GM23338 (cell line): ENCODE data around the gene AP1B1. TPM values are rescaled to one million over a fixed set of nuclear protein-coding genes. Genes with fewer than 3 reads are reported as not detected.
A peak's percentile ranks its signal among the peaks of the same experiment; 100 is the strongest.

Source experiments
- ATAC-seq: fragments of 200-7000 bp; cut with Tn5 transposase; 3 replicates; pipeline ENCODE4 v1.9.1; 2020
- DNase-seq: peaks from one replicate; pipeline ENCODE4 v3.0.0-alpha.2; 2015; ENCODE audit warnings: low spot score
- H2AFZ ChIP-seq: fragments of 200-600 bp; sonication (generic); 2 replicates; pipeline ENCODE4 v1.8.0; 2016; ENCODE audit warnings: antibody characterized with exemption, mild to moderate bottlenecking, moderate library complexity
- H3F3A ChIP-seq: fragments of 200-600 bp; sonication (generic); replicated peaks from 2 replicates; pipeline ENCODE4 v1.8.0; 2017; ENCODE audit warnings: antibody characterized with exemption, mixed run types, low read depth
- H3K27ac ChIP-seq: fragments of 200-600 bp; sonication (generic); 2 replicates; pipeline ENCODE4 v1.6.1; 2016; ENCODE audit warnings: low read depth
- H3K27me3 ChIP-seq: fragments of 200-600 bp; sonication (generic); 2 replicates; pipeline ENCODE4 v1.8.0; 2016; ENCODE audit warnings: mild to moderate bottlenecking, mixed run types, moderate library complexity; ENCODE audit not compliant: insufficient read depth
- H3K36me3 ChIP-seq: fragments of 200-600 bp; sonication (generic); 2 replicates; pipeline ENCODE4 v1.8.0; 2016; ENCODE audit warnings: mild to moderate bottlenecking; ENCODE audit not compliant: insufficient read depth
- H3K4me1 ChIP-seq: fragments of 200-600 bp; sonication (generic); 2 replicates; pipeline ENCODE4 v1.8.0; 2016; ENCODE audit warnings: mild to moderate bottlenecking, moderate library complexity; ENCODE audit not compliant: insufficient read depth
- H3K4me2 ChIP-seq: fragments of 200-600 bp; sonication (generic); 2 replicates; pipeline ENCODE4 v1.7.1; 2017; ENCODE audit warnings: mixed run types
- H3K4me3 ChIP-seq: fragments of 200-600 bp; sonication (generic); 2 replicates; pipeline ENCODE4 v1.6.1; 2016; ENCODE audit warnings: mixed run types
- H3K79me2 ChIP-seq: fragments of 200-600 bp; sonication (generic); replicated peaks from 2 replicates; pipeline ENCODE4 v1.8.0; 2017; ENCODE audit warnings: mild to moderate bottlenecking; ENCODE audit not compliant: insufficient read depth
- H3K9me2 ChIP-seq: fragments of 200-600 bp; sonication (generic); 2 replicates; pipeline ENCODE4 v1.8.0; 2017; ENCODE audit not compliant: insufficient read depth
- H4K20me1 ChIP-seq: fragments of 200-600 bp; sonication (generic); replicated peaks from 2 replicates; pipeline ENCODE4 v1.8.0; 2017; ENCODE audit warnings: mild to moderate bottlenecking; ENCODE audit not compliant: insufficient read depth
- H3K27ac Mint-ChIP-seq: 2 replicates; pipeline ENCODE4 v1.8.0; 2020; ENCODE audit warnings: inconsistent platforms, mild to moderate bottlenecking, moderate library complexity, mixed read lengths
- H3K27me3 Mint-ChIP-seq: 3 replicates; pipeline ENCODE4 v1.8.0; 2022; ENCODE audit warnings: low read depth, mild to moderate bottlenecking, moderate library complexity, mixed read lengths, inconsistent platforms; ENCODE audit not compliant: insufficient read depth, poor library complexity
- H3K36me3 Mint-ChIP-seq: 3 replicates; pipeline ENCODE4 v1.8.0; 2021; ENCODE audit warnings: low read depth, mild to moderate bottlenecking, inconsistent platforms, moderate library complexity, mixed read lengths
- H3K4me1 Mint-ChIP-seq: 3 replicates; pipeline ENCODE4 v1.8.0; 2020; ENCODE audit warnings: mild to moderate bottlenecking, inconsistent platforms, mixed read lengths
- H3K4me3 Mint-ChIP-seq: 3 replicates; pipeline ENCODE4 v1.8.0; 2021; ENCODE audit warnings: moderate library complexity, mild to moderate bottlenecking, inconsistent platforms, mixed read lengths
- H3K9me3 Mint-ChIP-seq: 3 replicates; pipeline ENCODE4 v1.8.0; 2020; ENCODE audit warnings: moderate library complexity, mild to moderate bottlenecking, inconsistent platforms, mixed read lengths
- CREB1 ChIP-seq: fragments of 250-450 bp; sonication (Bioruptor Pico); IDR thresholded peaks from 2 replicates; pipeline ENCODE4 v1.5.0; 2020; ENCODE audit warnings: low read depth, mild to moderate bottlenecking, moderate library complexity
- CTCF ChIP-seq, 2 experiments: fragments of 200-600 bp in 1 of 2; sonication (generic) in 1 of 2; conservative IDR thresholded peaks; 2 replicates each; pipeline versions ENCODE4 v1.5.1 to v1.6.1; 2016 to 2017; ENCODE audit warnings: antibody characterized with exemption in 2 of 2, low read depth in 2 of 2, mild to moderate bottlenecking in 2 of 2, moderate library complexity in 1 of 2
- ETS1 ChIP-seq: IDR thresholded peaks from 2 replicates; pipeline ENCODE4 v1.6.1; 2016; ENCODE audit warnings: antibody characterized with exemption
- EZH2 ChIP-seq: fragments of 200-600 bp; sonication (generic); IDR thresholded peaks from one replicate; pipeline ENCODE4 v1.8.0; 2017; ENCODE audit warnings: antibody characterized with exemption, mild to moderate bottlenecking, low read depth; ENCODE audit not compliant: unreplicated experiment
- EZH2phosphoT487 ChIP-seq: fragments of 200-600 bp; sonication (generic); IDR thresholded peaks from one replicate; pipeline ENCODE4 v1.8.1; 2018; ENCODE audit warnings: antibody characterized with exemption; ENCODE audit not compliant: unreplicated experiment
- JUNB ChIP-seq: IDR thresholded peaks from one replicate; pipeline ENCODE4 v1.6.1; 2016; ENCODE audit warnings: antibody characterized with exemption; ENCODE audit not compliant: unreplicated experiment
- NANOG ChIP-seq: IDR thresholded peaks from 2 replicates; pipeline ENCODE4 v1.6.1; 2016; ENCODE audit warnings: antibody characterized with exemption, borderline replicate concordance
- REST ChIP-seq: IDR thresholded peaks from one replicate; pipeline ENCODE4 v1.6.1; 2018; ENCODE audit warnings: antibody characterized with exemption; ENCODE audit not compliant: unreplicated experiment
- STAT1 ChIP-seq: IDR thresholded peaks from one replicate; pipeline ENCODE4 v1.6.1; 2016; ENCODE audit warnings: antibody characterized with exemption; ENCODE audit not compliant: unreplicated experiment
- ZNF114 ChIP-seq: fragments of 250-450 bp; sonication (Bioruptor Pico); IDR thresholded peaks from 2 replicates; pipeline ENCODE4 v1.5.0; 2020; ENCODE audit warnings: mild to moderate bottlenecking, moderate library complexity
- ZNF331 ChIP-seq: fragments of 250-450 bp; sonication (Bioruptor Pico); IDR thresholded peaks from 2 replicates; pipeline ENCODE4 v1.5.0; 2020; ENCODE audit warnings: low read depth, mild to moderate bottlenecking, moderate library complexity
- ZNF462 ChIP-seq: fragments of 250-450 bp; sonication (Bioruptor Pico); IDR thresholded peaks from 2 replicates; pipeline ENCODE4 v1.5.0; 2020; ENCODE audit warnings: mild to moderate bottlenecking, moderate library complexity
- polyA plus RNA-seq: library from polyadenylated mRNA; unstranded; fragments of >200 nt; fragmentation: Nextera tagmentation; extraction: Ambion mirVana; gene quantifications from 2 replicates; pipeline ENCODE4 v1.2.1, GENCODE V29; 2016
- total RNA-seq: library from RNA; depleted of rRNA; stranded (reverse); fragments of >200 nt; shearing (Covaris generic); gene quantifications from 2 replicates; pipeline ENCODE4 v1.2.3, GENCODE V29; 2014

Gene AP1B1
- total and polyA plus RNA-seq, 2 experiments from 2014 or later = 19.5 to 74.4 TPM

- no peaks in the 10 kb centered on the region for H3K9me2 ChIP-seq
- peak overlapping the region; percentile 99 for H2AFZ ChIP-seq
- TF ChIP-seq EZH2 (no peak), CTCF (conservative IDR thresholded peaks at IDR 0.05; ENCODE audit: low read depth in 2 of 2) (no peak), NANOG (no peak), ZNF462 (CRISPR knock-in tag) (no peak), STAT1 (no peak), ETS1 (no peak), ZNF114 (CRISPR knock-in tag) (no peak), ZNF331 (CRISPR knock-in tag) (no peak), CREB1 (CRISPR knock-in tag) (no peak), EZH2phosphoT487 (no peak), REST (no peak), JUNB (no peak)
- peak; percentile 0; the same call in 1 of the 3 replicates for ATAC-seq
- no peaks in the 10 kb centered on the region for H3K79me2 ChIP-seq
- H4K20me1 ChIP-seq = no peaks in the 10 kb centered on the region
- Mint-ChIP-seq H3K4me1 (peaks cover 33% of the 10 kb centered on the region), H3K4me3 (peak overlapping the region; percentile 72), H3K9me3 (no peaks in the 10 kb centered on the region), H3K27ac (no peak overlapping the region), H3K27me3 (peaks cover 25% of the 10 kb centered on the region), H3K36me3 (peaks cover 7% of the 10 kb centered on the region)
- H3F3A ChIP-seq = peaks cover 25% of the 10 kb centered on the region
- no peak for DNase-seq
- H3K4me1 ChIP-seq = peaks cover 10% of the 10 kb centered on the region; the same call in 1 of the 2 replicates
- no peaks in the 10 kb centered on the region for H3K36me3 ChIP-seq
- no peaks in the 10 kb centered on the region for H3K27me3 ChIP-seq
- H3K4me2 ChIP-seq = peak overlapping the region; percentile 97
- H3K4me3 ChIP-seq = peak overlapping the region; percentile 88
- 0 out of 2 replicates have a peak overlapping the region, but pooled peaks have one; percentile 84 for H3K27ac ChIP-seq
These were observed 82.6 kb downstream of the AP1B1 start for GRCh38 chr22:29305836-29306174.
